AG04449 (cell line): Measurements from ENCODE around the gene CES2.

Experiments
- CTCF ChIA-PET: fragments of 350-600 bp; formaldehyde crosslinking; extraction: SDS; loops from one replicate; lab custom pipeline; 2021; ENCODE audit warnings: antibody characterized with exemption; lab: Yijun Ruan, JAX
- POLR2A ChIA-PET: fragments of 400-600, 350-600 bp; formaldehyde crosslinking; extraction: SDS; loops from one replicate; lab custom pipeline; 2020; ENCODE audit warnings: antibody characterized with exemption, inconsistent platforms; lab: Yijun Ruan, JAX
- DNase-seq: peaks from one replicate; pipeline ENCODE4 v3.0.0-alpha.2; 2010; ENCODE audit warnings: low read depth, low spot score
- H3K4me3 ChIP-seq: 2 replicates; pipeline ENCODE4 v1.5.1; 2011; ENCODE audit warnings: low read depth, mild to moderate bottlenecking, control low read depth, low read length
- TF ChIP-seq, protein P1 (sequence below): IDR thresholded peaks from one replicate; pipeline ENCODE4 v1.5.1; 2011; ENCODE audit warnings: mild to moderate bottlenecking, moderate library complexity, low read length, control low read depth, inconsistent platforms; ENCODE audit not compliant: insufficient read depth; ENCODE audit errors: missing control alignments

The CES2 gene

DNA sequence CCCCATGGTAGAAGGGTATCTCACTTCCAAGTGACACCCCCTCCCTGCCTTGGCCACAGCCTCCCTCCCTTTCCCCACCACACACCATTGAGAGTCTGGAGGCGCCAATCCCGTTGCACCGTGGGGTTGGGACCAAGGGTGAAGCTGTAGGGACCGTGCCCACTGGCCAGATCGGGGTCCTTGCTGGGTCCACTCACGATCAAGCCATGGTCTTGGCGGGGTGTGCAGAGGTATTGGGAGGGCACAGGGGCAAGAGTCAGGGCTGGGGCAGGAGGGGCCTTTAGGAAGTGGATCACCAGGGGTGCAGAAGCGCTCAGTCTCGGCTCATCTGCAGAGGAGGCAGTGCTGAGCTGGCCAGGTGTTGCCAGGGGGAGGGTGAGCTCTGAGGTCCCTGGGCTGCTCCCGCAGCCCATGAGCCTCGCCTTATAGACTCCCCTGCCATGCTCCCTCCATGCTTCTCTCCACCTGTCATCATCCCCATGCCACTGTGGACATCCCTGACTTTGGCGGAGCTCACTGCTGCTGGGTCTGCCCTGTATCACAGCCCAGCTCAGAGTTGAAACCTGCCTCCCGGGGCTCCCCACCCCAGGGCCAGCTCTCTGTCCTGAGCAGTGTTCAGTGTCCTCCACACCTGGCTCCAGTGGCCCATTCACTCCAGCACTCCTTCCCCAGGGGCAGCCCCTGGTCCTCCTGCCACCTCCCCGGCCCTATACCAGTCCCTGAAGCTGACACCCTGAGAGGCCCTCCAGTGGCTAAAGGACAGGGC, 25.0 kb upstream of the CES2 start:
- TF ChIP-seq, protein P1, sequence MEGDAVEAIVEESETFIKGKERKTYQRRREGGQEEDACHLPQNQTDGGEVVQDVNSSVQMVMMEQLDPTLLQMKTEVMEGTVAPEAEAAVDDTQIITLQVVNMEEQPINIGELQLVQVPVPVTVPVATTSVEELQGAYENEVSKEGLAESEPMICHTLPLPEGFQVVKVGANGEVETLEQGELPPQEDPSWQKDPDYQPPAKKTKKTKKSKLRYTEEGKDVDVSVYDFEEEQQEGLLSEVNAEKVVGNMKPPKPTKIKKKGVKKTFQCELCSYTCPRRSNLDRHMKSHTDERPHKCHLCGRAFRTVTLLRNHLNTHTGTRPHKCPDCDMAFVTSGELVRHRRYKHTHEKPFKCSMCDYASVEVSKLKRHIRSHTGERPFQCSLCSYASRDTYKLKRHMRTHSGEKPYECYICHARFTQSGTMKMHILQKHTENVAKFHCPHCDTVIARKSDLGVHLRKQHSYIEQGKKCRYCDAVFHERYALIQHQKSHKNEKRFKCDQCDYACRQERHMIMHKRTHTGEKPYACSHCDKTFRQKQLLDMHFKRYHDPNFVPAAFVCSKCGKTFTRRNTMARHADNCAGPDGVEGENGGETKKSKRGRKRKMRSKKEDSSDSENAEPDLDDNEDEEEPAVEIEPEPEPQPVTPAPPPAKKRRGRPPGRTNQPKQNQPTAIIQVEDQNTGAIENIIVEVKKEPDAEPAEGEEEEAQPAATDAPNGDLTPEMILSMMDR, result no peak
- no peak for DNase-seq
- no peak overlapping the region for H3K4me3 ChIP-seq
- POLR2A ChIA-PET, result interaction anchor here (0.7 kb wide), 1 partner anchor 32 kb away, joined by 3 read pairs; no protein-coding TSS in a partner anchor
- CTCF ChIA-PET, result interaction anchor here (1.8 to 24.6 kb wide), 4 partner anchors 10 to 19 kb away, joined by 6 to 350 read pairs (median 40); partner anchors contain the start of genes CDH16 and RRAD

DNA sequence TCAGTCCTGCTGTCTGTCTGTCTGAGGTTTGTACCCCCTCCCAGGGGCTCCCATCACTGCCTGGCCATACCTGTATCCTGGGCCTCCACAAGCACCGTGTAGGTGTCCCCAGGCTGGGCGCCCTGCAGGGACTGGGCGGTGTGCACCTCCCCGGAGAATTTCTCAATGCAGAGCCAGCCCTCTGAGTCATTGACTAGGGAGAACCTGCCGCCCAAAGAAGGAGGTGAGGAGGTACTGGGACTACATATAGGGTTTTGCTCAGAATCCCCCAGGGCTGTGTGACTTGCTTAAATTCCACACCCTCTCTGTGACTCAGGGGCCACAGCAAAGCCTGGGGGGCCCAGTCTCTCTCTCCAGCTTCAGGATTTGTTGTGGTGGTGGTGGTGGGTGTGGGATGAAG, 24.2 kb upstream of the CES2 start:
- ChIA-PET POLR2A (no interaction called here), CTCF (interaction anchor here (1.0 to 24.6 kb wide), 4 partner anchors 8 to 20 kb away, joined by 3 to 350 read pairs (median 40); partner anchors contain the start of genes CDH16 and RRAD)
- TF ChIP-seq, protein P1, result no peak
- DNase-seq, result no peak
- no peak overlapping the region for H3K4me3 ChIP-seq

DNA sequence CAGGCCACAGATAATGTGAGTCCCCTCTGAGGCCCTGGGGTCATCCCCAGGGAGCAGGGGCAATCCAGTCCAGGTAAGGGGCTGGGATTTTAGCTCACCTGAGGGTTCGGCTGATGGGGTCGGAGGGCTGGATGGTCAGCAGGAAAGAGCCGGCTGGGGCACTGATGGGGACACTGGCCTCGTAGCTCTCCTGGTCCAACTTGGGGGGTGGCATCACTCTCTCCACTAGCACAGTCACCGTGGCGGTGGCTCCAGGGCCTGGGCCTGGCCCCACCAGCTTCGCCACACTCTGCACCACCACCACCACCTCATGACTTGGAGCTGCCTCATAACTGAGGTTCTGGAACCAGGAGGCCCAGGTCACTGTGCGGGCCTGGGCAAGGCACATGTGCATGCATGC, 23.5 kb upstream of the CES2 start:
- ChIA-PET POLR2A (no interaction called here), CTCF (interaction anchor here (1.0 to 24.6 kb wide), 3 partner anchors 9 to 15 kb away, joined by 3 to 350 read pairs (median 66); partner anchors contain the start of genes CDH16 and RRAD)
- no peak overlapping the region for H3K4me3 ChIP-seq
- no peak for DNase-seq
- TF ChIP-seq, protein P1, result no peak

DNA sequence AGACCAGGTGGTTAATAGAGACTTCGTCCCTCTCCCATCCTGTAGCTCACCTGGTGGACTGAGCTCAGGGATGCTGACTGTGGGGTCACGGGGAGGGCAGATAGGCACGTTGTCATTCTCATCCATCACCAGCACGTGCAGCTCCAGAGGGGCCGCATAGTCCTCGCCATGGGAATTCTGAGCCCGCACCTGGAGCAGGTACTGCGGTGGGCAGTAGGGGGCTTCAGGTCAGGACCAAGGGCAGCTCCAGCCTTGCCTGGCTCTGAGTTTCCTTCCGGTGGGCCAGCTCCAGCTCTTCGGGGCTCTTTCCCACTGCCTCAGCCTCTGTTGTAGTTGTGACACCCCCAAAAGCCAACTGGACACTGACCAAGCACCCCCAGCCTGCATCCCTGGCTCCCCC, 22.2 kb upstream of the CES2 start:
- TF ChIP-seq, protein P1, result no peak
- no peak overlapping the region for H3K4me3 ChIP-seq
- DNase-seq, result no peak
- ChIA-PET POLR2A (no interaction called here), CTCF (interaction anchor here (0.6 to 24.6 kb wide), 5 partner anchors 9 to 40 kb away, joined by 3 to 350 read pairs (median 3); partner anchors contain the start of genes CDH16 and RRAD)

DNA sequence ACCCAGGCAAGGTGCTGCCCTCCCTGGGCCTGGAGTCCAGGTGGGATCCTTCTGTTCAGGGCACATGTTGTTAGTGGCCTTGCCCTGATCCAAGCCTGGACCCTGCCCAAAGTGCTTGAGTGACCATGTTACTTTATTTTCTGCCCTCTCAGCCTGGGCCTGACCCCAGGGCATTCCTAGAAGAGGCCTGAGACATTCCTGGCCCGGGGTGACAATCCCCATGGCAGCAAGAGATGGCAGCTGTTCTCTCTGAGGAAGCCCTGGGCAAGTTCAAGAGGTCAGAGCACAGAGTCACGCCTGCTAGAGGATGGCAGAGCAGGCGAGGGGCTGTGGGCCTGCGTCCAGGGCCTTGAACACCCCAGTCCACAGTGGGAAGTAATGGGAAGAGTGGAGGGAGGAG, 21.6 kb upstream of the CES2 start:
- H3K4me3 ChIP-seq, result no peak overlapping the region
- no peak for DNase-seq
- CTCF ChIA-PET, result interaction anchor here (1.1 to 24.6 kb wide), 3 partner anchors 8 to 41 kb away, joined by 3 to 350 read pairs (median 66); partner anchors contain the start of genes CDH16 and RRAD
- TF ChIP-seq, protein P1, result no peak
- POLR2A ChIA-PET, result no interaction called here

DNA sequence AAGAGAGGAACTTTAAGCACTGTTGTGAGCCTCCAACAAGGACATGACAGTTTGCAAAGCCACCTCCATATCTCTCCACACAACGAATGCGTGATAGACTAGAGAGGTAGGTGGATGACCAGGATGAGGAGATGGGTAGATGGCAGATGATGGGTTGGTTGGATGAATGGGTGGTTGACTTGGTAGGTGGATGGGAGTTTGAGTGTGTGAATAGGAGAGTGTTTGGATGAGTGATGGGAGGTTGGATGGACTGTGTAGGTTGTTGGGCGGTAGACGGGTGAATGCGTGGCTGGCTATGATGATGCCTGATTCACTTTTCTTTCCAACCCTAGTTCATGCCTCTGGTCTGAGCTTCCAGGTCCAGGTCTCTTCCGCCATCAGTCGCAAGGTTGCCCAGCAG, 20.8 kb upstream of the CES2 start:
- ChIA-PET POLR2A (no interaction called here), CTCF (interaction anchor here (15.4 kb wide), 1 partner anchor 13 kb away, joined by 350 read pairs; no protein-coding TSS in a partner anchor)
- TF ChIP-seq, protein P1, result no peak

More for the DNA sequence above, 20.8 kb upstream of the CES2 start:
- no peak overlapping the region for H3K4me3 ChIP-seq
- no peak for DNase-seq
